Naive thymus-derived CD4-positive, alpha-beta T cell (primary cell): Measurements from ENCODE around the gene PACS2. TPM values are rescaled to one million over a fixed set of nuclear protein-coding genes. Genes with fewer than 3 reads are reported as not detected.

Source experiments
- ATAC-seq: fragments of 150-1000 bp; cut with Tn5 transposase; 2 replicates; pipeline ENCODE4 v1.10.0; 2021; ENCODE audit warnings: mild to moderate bottlenecking, moderate library complexity
- CTCF ChIA-PET: fragments of 350-600 bp; sonication (Branson Sonifier 250); formaldehyde crosslinking; loops from one replicate; lab custom pipeline; 2021; ENCODE audit warnings: antibody characterized with exemption; lab: Charles Lee
- POLR2A ChIA-PET: fragments of 350-600 bp; sonication (Branson Sonifier 250); formaldehyde crosslinking; loops from one replicate; lab custom pipeline; 2021; ENCODE audit warnings: antibody characterized with exemption, inconsistent platforms; lab: Charles Lee
- DNase-seq, 9 donors: peaks; one replicate each; pipeline versions ENCODE4 v3.0.0 to v3.0.0-alpha.2; 2020 to 2022; ENCODE audit warnings: mixed read lengths in 1 of 9
- H3K27ac ChIP-seq: one replicate; pipeline ENCODE4 v1.7.0; 2013; ENCODE audit warnings: mild to moderate bottlenecking, low read depth, low read length, moderate library complexity
- H3K27me3 ChIP-seq, 2 donors: one replicate each; pipeline ENCODE4 v1.7.0; 2013; ENCODE audit warnings: low read length in 2 of 2, mild to moderate bottlenecking in 2 of 2, moderate library complexity in 2 of 2; ENCODE audit not compliant: control insufficient read depth in 2 of 2, insufficient read depth in 2 of 2
- H3K36me3 ChIP-seq, 3 experiments: 1 replicate in 2 of 3; 2 replicates in 1 of 3; pipeline ENCODE4 v1.7.0; 2013; ENCODE audit warnings: low read length in 3 of 3, mild to moderate bottlenecking in 3 of 3, moderate library complexity in 1 of 3; ENCODE audit not compliant: insufficient read depth in 3 of 3, control insufficient read depth in 2 of 3
- H3K4me1 ChIP-seq, 2 donors: one replicate each; pipeline ENCODE4 v1.7.0; 2013; ENCODE audit warnings: low read length in 2 of 2, mild to moderate bottlenecking in 2 of 2, moderate library complexity in 1 of 2; ENCODE audit not compliant: control insufficient read depth in 2 of 2, insufficient read depth in 2 of 2
- H3K4me3 ChIP-seq: 2 replicates; pipeline ENCODE4 v1.7.0; 2013; ENCODE audit warnings: mild to moderate bottlenecking, low read length
- H3K9me3 ChIP-seq, 3 experiments: 1 replicate in 2 of 3; 2 replicates in 1 of 3; pipeline ENCODE4 v1.7.0; 2013; ENCODE audit warnings: low read length in 3 of 3; ENCODE audit not compliant: control insufficient read depth in 2 of 3
- H3K27ac Mint-ChIP-seq, 9 donors: one replicate each; pipeline ENCODE4 v1.8.0; 2020 to 2022; ENCODE audit warnings: mixed read lengths in 9 of 9, mild to moderate bottlenecking in 8 of 9, moderate library complexity in 5 of 9, inconsistent platforms in 2 of 9
- H3K27me3 Mint-ChIP-seq, 5 donors: one replicate each; pipeline ENCODE4 v1.8.0; 2021 to 2022; ENCODE audit warnings: mixed read lengths in 5 of 5, mild to moderate bottlenecking in 1 of 5
- H3K36me3 Mint-ChIP-seq, 5 donors: one replicate each; pipeline ENCODE4 v1.8.0; 2020 to 2022; ENCODE audit warnings: mixed read lengths in 5 of 5, mild to moderate bottlenecking in 3 of 5, inconsistent platforms in 1 of 5
- H3K4me1 Mint-ChIP-seq, 7 donors: one replicate each; pipeline ENCODE4 v1.8.0; 2020 to 2022; ENCODE audit warnings: mixed read lengths in 7 of 7, mild to moderate bottlenecking in 3 of 7, inconsistent platforms in 1 of 7
- H3K4me3 Mint-ChIP-seq, 10 donors: one replicate each; pipeline ENCODE4 v1.8.0; 2020 to 2022; ENCODE audit warnings: mild to moderate bottlenecking in 10 of 10, mixed read lengths in 10 of 10, moderate library complexity in 6 of 10, inconsistent platforms in 2 of 10
- H3K9me3 Mint-ChIP-seq, 11 donors: one replicate each; pipeline ENCODE4 v1.8.0; 2020 to 2022; ENCODE audit warnings: mixed read lengths in 11 of 11, mild to moderate bottlenecking in 4 of 11, inconsistent platforms in 1 of 11, moderate library complexity in 1 of 11
- intact Hi-C, 2 donors: fragments of 100-400 bp; cut with micrococcal nuclease; formaldehyde crosslinking; loops; one replicate each; pipeline ENCODE4 v1.15.1; 2023
- polyA plus RNA-seq, 2 donors: library from polyadenylated mRNA; unstranded; fragments of 300-500 nt; fragmentation: Illumina TruSeq; gene quantifications; one replicate each; pipeline ENCODE4 v1.2.3, GENCODE V29; 2021
- total RNA-seq, 6 experiments: library from RNA in 5 of 6; stranded (reverse) in 5 of 6; gene quantifications; 1 replicate in 5 of 6; 2 replicates in 1 of 6; pipeline ENCODE4 v1.2.3 and lab custom pipeline; 2021 to 2026

The PACS2 gene
- total and polyA plus RNA-seq, 7 experiments from 2014 or later = 1.5 to 75.4 (median 69.2) TPM

- Histone ChIP-seq H3K4me3 (no peak overlapping the region), H3K36me3 (peaks cover 0 to 39% (median 3%) of the 10 kb centered on the region in 3 experiments), H3K27me3 (no peaks in the 10 kb centered on the region), H3K9me3 (no peaks in the 10 kb centered on the region), H3K27ac (no peak overlapping the region), H3K4me1 (no peaks in the 10 kb centered on the region)
- ATAC-seq (no peak), DNase-seq (no peak)
- no peaks in the 10 kb centered on the region for H3K9me3 Mint-ChIP-seq
- intact Hi-C loops = no loop called here
- no peak overlapping the region for H3K4me3 Mint-ChIP-seq
- POLR2A ChIA-PET = no interaction called here
- H3K27me3 Mint-ChIP-seq = no peaks in the 10 kb centered on the region
- peaks cover 0 to 10% (median 2%) of the 10 kb centered on the region in 5 donors for H3K36me3 Mint-ChIP-seq
- CTCF ChIA-PET = no interaction called here
- peaks cover 0 to under 1% (median 0%) of the 10 kb centered on the region in 7 donors for H3K4me1 Mint-ChIP-seq
- H3K27ac Mint-ChIP-seq = no peak overlapping the region
Observed at GRCh38 chr14:105384605-105385321, 70.2 kb downstream of the PACS2 start.

- no peaks in the 10 kb centered on the region for H3K4me1 ChIP-seq
- H3K4me1 Mint-ChIP-seq = peaks cover 0 to 5% (median 3%) of the 10 kb centered on the region in 7 donors
- no peaks in the 10 kb centered on the region for H3K27me3 Mint-ChIP-seq
- DNase-seq = no peak
- no peaks in the 10 kb centered on the region for H3K27me3 ChIP-seq
- H3K9me3 Mint-ChIP-seq = no peaks in the 10 kb centered on the region
- peaks cover 0 to 39% (median 3%) of the 10 kb centered on the region in 3 experiments for H3K36me3 ChIP-seq
- H3K4me3 ChIP-seq = no peak overlapping the region
- H3K4me3 Mint-ChIP-seq = no peak overlapping the region
- no peak overlapping the region for H3K27ac ChIP-seq
- intact Hi-C loops = no loop called here
- H3K27ac Mint-ChIP-seq = no peak overlapping the region
- no peak for ATAC-seq
- H3K36me3 Mint-ChIP-seq = peaks cover 0 to 10% (median 2%) of the 10 kb centered on the region in 5 donors
- no peaks in the 10 kb centered on the region for H3K9me3 ChIP-seq
- ChIA-PET POLR2A (no interaction called here), CTCF (no interaction called here)
Observed at GRCh38 chr14:105385322-105385637, 70.7 kb downstream of the PACS2 start.

- CTCF ChIA-PET = no interaction called here
Observed at GRCh38 chr14:105385698-105386365, 71.3 kb downstream of the PACS2 start.

GRCh38 chr14:105386581-105387529, 72.3 kb downstream of the PACS2 start:
- ATAC-seq (no peak), DNase-seq (no peak)
- Histone ChIP-seq H3K4me3 (no peak overlapping the region), H3K36me3 (peaks cover 0 to 32% (median 3%) of the 10 kb centered on the region in 3 experiments), H3K27ac (no peak overlapping the region), H3K9me3 (no peaks in the 10 kb centered on the region), H3K4me1 (no peaks in the 10 kb centered on the region), H3K27me3 (no peaks in the 10 kb centered on the region)
- Mint-ChIP-seq H3K36me3 (peaks cover 0 to 10% (median 2%) of the 10 kb centered on the region in 5 donors), H3K4me3 (no peak overlapping the region), H3K9me3 (no peaks in the 10 kb centered on the region), H3K27me3 (no peaks in the 10 kb centered on the region), H3K27ac (no peak overlapping the region), H3K4me1 (peaks cover 0 to 7% (median 4%) of the 10 kb centered on the region in 7 donors)
- ChIA-PET POLR2A (no interaction called here), CTCF (no interaction called here)
- intact Hi-C loops = no loop called here

More at GRCh38 chr14:105385698-105386365, 71.3 kb downstream of the PACS2 start:
- ATAC-seq = no peak
- intact Hi-C loops = no loop called here
- H3K27me3 ChIP-seq = no peaks in the 10 kb centered on the region
- peaks cover 0 to 10% (median 2%) of the 10 kb centered on the region in 5 donors for H3K36me3 Mint-ChIP-seq
- H3K27ac ChIP-seq = no peak overlapping the region
- H3K9me3 ChIP-seq = no peaks in the 10 kb centered on the region
- DNase-seq = no peak
- peaks cover 0 to 7% (median 4%) of the 10 kb centered on the region in 7 donors for H3K4me1 Mint-ChIP-seq
- H3K4me3 ChIP-seq = no peak overlapping the region
- no peaks in the 10 kb centered on the region for H3K27me3 Mint-ChIP-seq
- H3K9me3 Mint-ChIP-seq = no peaks in the 10 kb centered on the region
- POLR2A ChIA-PET = no interaction called here
- H3K36me3 ChIP-seq = peaks cover 0 to 35% (median 3%) of the 10 kb centered on the region in 3 experiments
- no peaks in the 10 kb centered on the region for H3K4me1 ChIP-seq
- no peak overlapping the region for H3K27ac Mint-ChIP-seq
- no peak overlapping the region for H3K4me3 Mint-ChIP-seq

GRCh38 chr14:105387530-105387922, 73.0 kb downstream of the PACS2 start:
- no peak overlapping the region for H3K27ac ChIP-seq
- POLR2A ChIA-PET = no interaction called here
- H3K4me3 ChIP-seq = no peak overlapping the region
- ATAC-seq (no peak), DNase-seq (no peak)
- intact Hi-C loops = no loop called here
- Mint-ChIP-seq H3K27ac (peak overlapping the region in 1 of 9 donors; percentile 40), H3K27me3 (no peaks in the 10 kb centered on the region), H3K4me1 (peaks cover 0 to 7% (median 4%) of the 10 kb centered on the region in 7 donors), H3K9me3 (no peaks in the 10 kb centered on the region), H3K36me3 (peaks cover 0 to 10% (median 2%) of the 10 kb centered on the region in 5 donors), H3K4me3 (no peak overlapping the region)
- H3K27me3 ChIP-seq = no peaks in the 10 kb centered on the region
- CTCF ChIA-PET = no interaction called here
- H3K36me3 ChIP-seq = peaks cover 0 to 27% (median 3%) of the 10 kb centered on the region in 3 experiments
- no peaks in the 10 kb centered on the region for H3K4me1 ChIP-seq
- no peaks in the 10 kb centered on the region for H3K9me3 ChIP-seq

GRCh38 chr14:105388110-105388951, 73.8 kb downstream of the PACS2 start:
- Mint-ChIP-seq H3K27me3 (no peaks in the 10 kb centered on the region), H3K36me3 (peaks cover 0 to 7% (median 2%) of the 10 kb centered on the region in 5 donors), H3K4me1 (peaks cover 0 to 7% (median 4%) of the 10 kb centered on the region in 7 donors), H3K4me3 (no peak overlapping the region), H3K9me3 (no peaks in the 10 kb centered on the region), H3K27ac (peak overlapping the region in 2 of 9 donors; percentile 40 to 58)
- CTCF ChIA-PET = interaction anchor here (0.7 to 1.3 kb wide), 2 partner anchors 101 to 407 kb away, joined by 3 read pairs; no protein-coding TSS in a partner anchor
- H3K4me1 ChIP-seq = no peaks in the 10 kb centered on the region
- no peak overlapping the region for H3K27ac ChIP-seq
- no peak overlapping the region for H3K4me3 ChIP-seq
- POLR2A ChIA-PET = no interaction called here
- peak; percentile 58 for ATAC-seq
- intact Hi-C loops = no loop called here
- no peaks in the 10 kb centered on the region for H3K27me3 ChIP-seq
- no peaks in the 10 kb centered on the region for H3K9me3 ChIP-seq
- peaks cover 0 to 19% (median 3%) of the 10 kb centered on the region in 3 experiments for H3K36me3 ChIP-seq
- no peak for DNase-seq
